Central memory CD4-positive, alpha-beta T cell (primary cell): ENCODE measurements around the gene SNORC.

Experiments used
- DNase-seq: peaks from one replicate; pipeline ENCODE4 v3.0.0; 2022

SNORC gene

DNA sequence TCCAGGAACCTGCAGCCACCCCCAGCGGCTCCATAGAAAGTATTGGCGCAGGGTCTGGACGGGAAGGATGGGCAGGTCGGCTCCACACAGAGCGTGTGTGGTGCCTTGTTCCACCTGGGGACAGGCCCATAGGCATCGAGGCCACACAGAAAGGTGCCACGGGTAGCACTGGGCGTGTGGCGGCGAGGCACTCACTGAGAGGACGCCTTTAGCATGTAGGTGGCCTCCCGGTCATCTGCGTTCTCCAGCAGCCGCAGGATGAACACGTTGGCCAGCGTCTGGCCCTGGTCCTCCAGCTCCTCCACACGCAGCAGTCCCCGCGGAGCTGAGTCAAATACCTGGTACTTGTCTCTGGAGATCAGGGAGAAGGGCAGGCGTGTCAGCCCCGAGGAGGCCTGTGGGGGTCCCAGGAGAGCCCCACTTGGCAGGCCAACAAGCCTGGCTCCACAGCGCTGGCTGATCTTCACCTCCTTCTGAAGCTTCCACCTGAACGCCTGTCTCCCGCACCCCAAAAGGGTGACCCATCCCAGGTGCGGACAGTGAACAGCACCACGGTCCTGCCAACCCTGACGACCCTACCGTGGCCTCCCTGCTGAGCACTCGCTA is 13.2 kb downstream of the SNORC start:
- DNase-seq = no peak

DNA sequence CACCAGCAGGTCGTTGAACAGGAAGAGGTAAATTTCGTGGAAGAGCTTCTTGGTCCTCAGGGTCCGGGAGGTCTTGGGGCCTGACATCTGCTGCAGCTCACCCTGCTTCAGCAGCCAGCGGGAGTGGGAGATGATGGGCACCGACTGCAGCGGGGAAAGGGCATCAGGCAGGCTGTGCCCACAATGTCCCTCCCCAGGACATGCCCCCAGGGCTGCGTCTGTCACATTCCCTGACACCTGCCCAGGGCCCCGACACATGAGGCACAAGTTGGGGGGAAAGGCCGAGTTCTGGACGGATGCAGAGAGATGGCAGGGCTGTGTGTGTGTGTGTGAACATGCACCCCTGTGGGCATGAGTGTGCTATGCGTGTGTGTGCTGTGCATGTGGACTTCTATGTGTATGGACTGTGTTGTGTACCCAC is 13.9 kb downstream of the SNORC start:
- DNase-seq = no peak

DNA sequence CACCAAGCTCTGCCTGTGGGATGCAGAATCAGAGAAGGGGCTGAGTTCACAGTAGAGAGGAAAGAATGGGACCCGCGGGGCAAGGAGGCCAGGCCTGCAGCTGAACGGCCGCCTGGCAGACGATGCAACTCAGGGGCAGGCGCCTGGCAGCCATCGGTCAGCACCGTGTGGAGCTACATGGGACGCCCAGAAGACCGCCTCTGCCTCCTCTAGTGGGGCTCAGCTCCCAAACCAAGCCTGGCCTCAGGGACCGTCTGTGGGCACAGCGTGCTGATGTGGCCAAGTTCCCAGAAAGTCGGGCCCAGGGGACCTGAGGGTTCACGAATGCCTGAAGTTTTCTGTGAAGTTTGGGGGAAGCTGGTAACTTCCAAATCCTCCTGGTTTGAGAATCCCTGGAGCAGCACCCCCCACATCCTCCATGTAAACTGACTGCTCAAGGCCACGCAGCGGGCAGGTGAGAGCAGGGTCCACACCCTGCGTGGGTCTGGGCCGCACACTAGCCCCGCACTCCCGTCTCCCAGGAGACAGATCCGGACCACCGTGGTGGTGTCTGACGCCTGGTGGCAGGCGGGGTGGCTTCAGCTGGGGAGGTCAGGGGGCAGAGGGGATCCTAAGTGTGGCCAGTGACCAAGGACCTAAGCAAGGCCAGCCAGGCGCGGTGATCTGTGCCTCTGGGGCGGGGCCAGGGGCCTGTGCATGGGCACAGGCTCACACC is 14.6 kb downstream of the SNORC start:
- no peak for DNase-seq

DNA sequence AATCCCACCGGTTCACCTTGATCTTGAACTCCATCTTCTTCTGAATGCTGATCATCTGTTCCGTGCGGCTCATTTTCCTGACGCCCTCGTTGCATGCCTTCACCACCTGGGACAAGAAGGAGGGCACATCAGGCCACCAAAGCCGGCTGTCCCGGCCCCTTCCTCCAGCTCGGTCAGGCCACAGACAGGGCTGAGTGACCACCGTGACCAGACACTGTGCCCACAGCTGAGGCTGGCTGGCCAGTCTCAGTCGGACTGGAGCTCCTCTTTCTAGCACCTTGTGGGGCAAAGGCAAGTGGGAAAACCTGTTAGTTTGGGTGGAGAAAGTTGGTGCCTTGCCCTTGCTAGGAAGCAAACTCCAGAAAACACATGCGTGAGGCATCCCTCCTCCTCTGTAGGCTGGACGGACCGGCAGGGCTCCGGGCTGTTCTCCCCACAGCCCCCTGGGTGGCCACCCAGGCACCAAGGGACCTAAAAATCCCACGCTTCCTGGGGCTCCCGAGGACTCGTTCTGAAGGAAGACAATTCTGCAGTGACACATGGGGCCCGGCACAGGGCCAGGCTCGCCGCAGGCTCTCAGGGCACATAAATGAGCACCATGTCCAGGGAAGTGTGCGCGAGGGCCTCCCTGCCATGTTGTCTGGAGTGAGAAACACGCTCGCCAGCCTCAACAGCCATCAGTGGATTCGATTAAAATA is 15.3 kb downstream of the SNORC start:
- no peak for DNase-seq

DNA sequence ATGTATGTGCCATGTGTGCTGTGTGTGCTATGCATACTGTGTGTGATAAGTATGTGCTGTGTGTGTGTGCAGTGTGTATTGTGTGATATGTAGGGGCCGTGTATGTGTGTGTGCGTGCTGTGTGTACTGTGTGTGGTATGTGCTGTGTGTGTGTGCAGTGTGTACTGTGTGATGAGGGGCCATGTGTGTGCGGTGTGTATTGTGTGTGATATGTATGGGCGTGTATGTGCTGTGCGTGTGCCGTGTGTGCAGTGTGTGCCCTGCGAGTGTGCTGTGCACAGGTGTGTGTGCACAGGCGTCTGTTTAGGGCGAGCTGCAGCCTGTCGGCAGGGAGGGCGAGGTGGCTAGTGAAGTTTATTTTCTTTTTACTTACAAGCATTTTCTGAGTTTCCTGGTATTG is 16.1 kb downstream of the SNORC start:
- DNase-seq = no peak

DNA sequence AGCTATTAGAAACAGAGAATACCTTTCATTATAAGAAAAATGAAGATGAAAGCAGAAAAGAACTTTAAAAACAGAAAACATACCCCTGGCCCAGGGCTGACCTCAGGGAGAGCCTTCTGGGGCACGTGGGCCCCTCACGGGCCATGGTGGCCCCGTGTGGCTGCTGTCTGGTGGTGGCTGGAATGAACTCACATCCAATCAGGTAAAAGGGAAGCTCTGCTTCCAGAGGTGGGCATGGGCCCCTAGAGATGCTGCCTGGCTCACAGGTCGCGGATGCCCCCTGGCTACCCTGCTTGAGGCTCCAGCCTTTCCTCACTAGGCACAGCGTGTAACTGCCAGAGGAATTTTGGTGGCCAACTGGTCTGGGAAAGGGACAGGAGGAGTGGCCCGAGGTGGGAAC is 16.6 kb downstream of the SNORC start:
- DNase-seq = no peak

DNA sequence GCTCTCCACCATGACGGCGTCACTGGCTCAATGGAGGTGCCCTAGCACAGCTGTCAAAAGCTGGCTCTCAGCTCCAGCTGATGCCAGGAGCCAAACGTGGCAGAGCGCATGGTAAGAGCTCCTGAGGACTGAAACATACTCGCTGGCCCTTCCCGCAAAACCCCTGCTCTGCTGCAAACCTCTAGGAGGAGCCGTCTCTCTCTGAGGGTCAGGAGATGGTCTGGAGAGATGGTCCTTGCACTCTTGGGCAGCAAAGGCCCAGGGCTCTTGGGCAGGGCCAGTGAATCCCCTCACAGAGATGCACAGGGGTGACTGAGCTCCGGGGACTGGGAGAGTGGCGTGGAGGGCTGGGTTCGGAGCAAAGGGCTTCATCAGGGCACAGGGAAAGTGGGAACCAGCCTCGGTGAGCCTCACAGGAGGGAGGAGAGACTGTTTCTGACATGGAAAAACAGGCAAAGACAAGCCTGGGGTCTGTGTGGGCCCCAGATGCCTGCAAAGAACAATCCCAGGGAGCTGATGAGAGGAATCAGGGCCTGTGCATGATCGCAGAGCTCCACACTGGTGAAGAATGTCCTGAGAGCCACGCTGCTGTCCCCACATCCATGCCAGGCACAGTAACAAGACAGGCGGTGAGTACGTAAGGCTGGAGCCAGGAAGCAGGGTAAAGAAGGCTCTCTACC is 17.2 kb downstream of the SNORC start:
- DNase-seq = no peak

DNA sequence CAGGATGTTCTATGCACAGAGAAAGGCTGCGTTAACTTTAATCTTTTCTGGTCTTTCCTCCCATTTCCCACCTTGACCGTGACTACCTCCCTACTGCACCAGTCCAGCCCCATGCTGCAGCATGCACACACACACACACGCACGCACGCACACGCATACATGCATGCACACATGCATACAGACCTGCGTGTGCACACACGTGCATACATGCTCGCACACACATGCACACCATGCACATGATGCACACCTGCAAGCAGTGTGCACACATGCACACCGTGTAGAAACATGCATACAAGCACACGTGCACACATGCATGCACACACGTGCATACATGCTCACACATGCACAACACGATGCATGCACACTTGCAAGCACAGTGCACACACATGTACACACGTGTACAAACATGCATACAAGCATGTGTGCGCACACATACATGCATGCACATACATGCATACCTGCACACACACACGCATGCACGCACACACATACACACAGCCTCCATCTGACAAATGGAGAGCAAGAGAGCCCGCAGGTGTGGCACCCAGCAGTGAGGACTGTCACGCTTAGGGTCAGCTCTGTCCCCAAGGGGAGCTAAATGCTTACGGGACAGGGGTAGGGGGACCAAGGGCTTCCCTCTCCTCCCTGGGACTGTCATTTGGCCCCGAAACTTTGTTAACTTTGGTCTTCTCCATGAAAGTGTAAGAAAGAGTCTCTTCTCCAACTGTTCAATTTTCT is 18.2 kb downstream of the SNORC start:
- DNase-seq = no peak

DNA sequence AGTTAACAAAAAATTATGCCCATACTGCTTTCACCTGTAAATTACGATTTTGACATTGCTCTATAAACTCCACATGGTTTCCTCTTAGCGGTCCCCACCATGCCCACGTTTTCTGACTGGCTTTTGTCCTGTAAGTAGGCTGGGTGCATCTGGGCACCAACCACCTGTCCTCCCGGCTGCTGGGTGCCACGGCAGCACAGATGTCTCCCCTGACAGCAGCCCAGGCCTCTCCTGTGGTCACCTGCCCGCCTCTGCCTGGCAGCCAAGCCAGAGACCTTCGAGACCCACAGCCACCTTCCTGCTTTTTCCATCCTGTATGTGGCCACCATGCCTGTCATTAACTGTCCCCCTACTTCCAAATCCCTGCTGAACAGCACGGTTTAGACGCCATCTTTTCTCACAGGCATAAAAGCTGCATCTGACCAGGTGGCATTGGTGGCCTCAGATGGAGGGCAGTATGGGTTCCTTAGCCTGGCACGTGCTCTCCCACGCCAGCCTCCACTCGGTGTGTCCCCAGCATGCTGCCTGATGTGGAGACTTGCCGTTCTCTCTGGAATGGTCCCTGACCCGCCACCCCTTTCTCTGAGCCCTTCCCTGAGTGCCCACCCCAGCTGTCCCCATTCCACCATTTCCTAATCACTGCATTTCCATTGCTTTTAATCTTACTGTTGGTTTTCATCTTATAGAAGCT is 18.9 kb downstream of the SNORC start:
- no peak for DNase-seq

DNA sequence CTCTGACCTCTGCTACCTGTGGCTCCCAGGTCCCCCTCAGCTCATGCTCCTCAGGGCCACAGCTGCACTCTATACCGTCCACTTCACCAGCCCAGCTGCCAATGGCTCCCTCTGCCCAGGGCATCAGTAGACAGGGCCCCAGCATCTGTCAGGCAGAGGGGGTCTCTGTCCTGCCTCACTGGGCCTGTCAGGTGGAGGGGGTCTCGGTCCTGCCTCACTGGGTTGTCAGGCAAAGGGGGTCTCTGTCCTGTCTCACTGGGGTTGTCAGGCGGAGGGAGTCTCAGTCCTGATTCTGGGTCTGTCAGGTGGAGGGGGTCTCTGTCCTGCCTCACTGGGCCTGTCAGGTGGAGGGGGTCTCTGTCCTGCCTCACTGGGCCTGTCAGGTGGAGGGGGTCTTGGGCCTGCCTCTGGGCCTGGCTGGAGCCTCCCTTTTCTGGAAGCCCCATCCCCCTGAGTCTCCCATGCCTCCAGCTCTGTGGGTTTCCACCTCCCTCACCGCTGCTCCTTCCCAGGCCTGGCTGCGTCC is 19.9 kb downstream of the SNORC start:
- DNase-seq = no peak

DNA sequence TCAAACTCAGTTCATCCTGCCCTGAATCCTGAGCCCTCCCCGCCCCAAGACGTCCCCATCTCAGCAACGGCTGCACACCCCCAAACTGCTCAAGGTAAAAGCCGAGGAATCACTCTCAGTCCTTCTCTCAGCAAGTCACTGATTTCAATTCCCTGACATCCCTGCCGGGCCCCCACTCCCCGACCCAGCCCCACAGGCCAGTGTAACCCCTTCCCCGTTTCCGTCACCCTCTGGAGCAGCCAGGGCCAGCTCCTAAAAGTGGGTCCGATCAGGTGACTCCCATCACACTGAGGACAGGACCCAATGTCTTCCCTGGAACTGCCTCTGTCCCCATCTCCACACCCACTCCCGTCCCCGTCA is 20.5 kb downstream of the SNORC start:
- no peak for DNase-seq

DNA sequence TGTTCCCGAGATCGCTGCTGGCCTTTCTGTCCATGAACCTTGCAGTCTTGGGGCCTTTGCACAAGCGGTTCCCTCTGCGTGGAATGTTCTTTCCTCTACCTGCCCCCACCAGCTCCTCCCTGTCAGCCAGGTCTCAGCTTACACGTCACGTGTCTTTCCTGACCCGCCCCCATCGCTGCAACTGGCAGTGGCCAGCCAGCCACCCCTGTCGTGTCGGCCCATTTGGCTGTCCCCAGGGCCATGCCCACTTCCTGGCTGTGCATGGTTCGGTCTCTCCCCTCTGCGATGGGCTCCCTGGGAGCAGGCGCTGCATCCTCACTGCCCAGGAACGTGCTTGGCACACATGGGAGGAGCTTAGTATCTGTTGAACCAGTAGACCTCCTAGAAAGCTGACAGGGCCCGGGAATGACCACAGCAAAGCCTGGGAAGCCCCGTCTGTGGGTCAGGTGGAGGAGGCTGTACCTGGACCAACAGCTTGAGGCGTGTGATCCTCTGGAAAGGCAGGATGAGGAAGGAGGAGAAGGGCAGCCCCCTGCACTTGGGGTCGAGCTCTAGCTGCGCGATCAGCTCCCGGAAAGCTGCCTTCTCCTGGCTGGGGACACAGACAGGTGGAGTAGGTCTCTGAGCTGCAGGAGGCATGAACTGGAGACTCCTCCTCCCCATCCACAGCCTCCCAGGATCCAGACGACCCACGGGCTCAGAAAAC is 21.0 kb downstream of the SNORC start:
- no peak for DNase-seq

DNA sequence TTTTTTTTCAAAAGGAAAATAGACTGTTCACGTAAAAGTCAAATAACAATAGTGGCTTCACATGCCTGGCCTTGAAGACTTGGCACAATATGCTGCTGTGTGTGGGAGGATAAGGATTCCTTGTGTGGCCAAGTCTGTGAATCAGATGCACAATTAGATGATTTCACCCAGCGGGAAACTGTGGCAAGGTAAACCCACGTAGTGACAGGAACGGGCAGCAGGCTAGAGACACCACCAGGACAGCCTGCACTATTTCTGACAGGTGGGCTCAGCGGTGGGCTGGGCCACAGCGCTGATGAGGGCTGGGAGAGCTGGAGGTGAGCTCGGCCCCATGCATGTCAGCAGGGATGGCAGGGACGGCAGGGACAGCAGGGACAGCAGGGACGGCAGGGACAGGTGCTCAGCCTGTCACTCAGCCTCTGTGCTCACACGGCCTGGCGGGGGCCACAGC is 21.6 kb downstream of the SNORC start:
- no peak for DNase-seq

DNA sequence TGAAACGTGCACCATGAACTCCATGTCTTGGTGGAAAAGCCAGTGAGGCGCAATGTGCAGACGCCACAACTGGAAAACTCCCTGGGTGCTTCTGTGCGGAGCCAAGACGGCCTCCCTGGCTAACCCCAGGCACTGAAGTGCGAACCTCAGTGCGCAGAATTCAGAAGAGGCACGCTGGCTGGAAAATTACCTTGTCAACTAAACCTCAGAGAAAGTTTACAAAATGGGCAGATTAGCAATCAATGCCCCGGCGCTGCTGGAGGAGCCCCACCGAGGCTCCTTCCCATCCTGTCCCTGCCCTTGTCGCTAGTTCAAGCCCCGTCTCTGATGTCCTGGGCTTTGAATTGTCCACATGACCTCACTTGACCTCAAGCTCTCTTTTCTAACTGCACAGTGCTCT is 22.2 kb downstream of the SNORC start:
- DNase-seq = no peak

DNA sequence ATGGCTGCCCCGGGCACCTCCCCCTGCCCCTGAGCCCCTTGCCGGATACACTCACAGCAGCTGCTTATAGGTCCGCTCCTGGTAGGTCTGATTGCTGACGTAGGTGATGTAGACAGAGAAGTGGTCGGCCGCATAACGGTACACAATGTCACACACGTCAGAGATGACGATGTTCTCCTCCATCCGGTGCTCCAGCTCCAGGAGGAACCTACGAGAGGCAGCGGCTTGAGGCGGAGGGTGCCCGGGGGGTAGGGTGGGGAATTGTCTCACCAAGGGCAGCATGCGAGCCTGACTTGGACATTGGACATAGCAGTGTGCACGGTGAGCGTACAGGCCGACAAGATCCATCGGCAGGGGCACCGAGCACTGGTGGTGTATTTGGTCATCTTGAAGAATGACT is 22.8 kb downstream of the SNORC start:
- no peak for DNase-seq

DNA sequence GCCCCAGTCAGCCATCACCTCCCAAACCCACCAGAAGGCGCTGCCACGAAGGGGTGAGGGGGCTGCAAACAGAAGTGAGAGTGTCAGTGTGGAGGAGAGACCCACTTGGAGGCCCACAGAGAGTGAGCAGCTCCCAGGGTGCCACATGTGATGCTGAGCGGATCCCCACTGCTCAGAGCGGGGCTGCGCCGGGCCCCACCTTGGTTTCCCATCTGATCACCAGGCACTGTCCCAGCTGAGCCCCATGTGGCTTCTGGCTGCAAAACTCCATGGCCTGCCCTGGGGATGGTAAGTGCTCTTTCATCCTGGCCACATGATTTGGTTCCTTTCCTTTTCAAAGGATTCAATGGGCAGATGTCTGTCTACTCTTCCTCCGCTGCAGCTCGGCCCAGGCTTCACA is 23.8 kb downstream of the SNORC start:
- DNase-seq = no peak

DNA sequence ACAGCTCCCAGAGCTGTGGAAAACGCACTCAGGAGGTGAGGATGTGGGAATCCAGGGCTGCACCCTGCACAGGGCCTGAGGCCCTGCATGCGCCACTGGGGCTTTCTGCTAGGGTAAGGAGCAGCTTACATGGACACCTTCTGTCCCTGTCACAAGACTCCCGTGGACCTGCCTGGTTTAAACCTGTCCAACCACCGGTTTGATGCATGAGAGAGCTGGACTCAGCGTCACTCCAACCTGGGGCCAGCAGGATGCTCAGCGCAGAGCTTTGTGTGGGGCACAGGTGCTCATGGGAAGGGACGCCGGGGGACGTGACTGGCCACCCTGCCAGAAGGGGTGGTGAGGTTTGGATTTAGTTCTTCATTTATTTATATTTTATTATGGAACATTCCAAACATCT is 24.2 kb downstream of the SNORC start:
- DNase-seq = no peak

DNA sequence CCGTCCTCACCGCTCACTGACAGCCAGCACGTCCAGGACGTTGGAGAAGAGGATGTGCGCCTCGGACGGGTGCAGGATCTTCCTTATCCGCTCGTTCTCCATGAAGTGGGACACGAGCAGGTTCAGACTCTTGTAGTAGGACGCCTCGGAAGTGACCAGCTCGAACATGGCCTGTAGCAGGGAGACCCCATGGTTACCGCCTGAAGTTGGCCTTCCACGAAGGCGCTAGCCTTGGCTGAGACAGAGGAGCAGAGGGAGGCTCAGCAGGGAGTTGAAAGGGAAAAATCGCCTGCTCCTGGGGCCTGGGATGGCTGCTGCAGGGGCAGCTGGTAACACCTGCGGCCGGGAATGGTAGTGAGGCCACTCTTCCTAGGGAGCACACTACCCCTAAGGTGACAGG is 24.7 kb downstream of the SNORC start:
- no peak for DNase-seq

DNA sequence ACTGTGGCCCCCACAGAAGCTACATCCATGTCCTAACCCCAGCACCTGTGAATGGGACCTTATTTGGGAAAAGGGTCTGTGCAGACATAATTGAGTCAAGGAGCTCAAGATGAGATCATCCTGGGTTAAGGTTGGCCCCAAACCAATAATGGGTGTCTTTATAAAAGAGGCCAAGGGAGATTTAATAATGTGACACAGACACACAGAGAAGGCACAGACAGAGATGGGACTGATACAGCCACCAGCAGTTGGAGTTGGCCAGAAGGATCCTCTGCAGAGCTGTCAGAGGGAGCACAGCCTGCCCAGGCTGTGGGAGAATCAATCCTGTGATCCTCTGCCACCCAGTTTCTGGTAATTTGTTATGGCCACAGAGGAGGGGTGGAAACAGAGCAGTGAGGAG is 26.0 kb downstream of the SNORC start:
- DNase-seq = no peak

DNA sequence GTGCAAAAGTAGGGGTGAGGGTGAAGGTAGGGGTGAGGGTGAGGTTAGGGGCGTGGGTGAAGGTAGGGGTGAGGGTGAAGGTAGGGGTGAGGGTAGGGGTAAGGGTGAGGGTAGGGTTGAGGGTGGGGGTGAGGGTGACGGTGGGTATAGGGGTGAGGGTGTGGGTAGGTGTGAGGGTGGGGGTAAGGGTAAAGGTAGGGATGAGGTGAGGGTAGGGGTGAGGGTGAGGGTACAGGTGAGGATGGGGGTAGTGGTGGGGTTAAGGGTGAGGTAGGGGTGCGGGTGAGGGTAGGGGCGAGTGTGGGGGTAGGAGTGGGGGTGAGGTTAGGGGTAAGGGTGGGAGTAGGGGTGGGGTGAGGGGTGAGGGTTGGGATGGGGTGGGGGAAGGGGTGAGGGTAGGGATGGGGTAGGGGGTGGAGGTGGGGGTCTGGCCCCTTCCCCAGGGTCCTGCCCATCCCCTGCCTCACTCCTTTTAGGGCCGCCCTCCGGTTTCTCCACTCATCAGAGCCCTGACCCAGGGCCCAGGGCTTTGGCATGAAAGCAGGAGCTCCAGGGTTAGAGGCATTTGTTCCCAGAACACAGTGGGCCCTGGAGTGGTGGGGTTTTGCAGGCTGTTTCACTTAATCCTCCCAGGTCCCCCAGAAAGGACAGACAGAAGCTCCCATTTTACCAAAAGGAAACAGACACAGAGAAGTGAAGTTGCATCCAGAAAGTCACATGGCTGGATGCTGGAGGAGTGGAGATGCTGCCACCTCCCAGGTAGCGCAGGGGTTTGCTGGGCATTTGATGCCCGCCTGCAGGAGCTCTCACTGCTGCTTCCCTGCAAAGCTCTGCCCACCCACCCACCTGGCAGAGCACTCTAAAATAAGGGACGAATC is 26.9 kb downstream of the SNORC start:
- no peak for DNase-seq
